HG03060 (cell line): ENCODE measurements around the gene TET3.

ENCODE experiments used
- ATAC-seq: cut with Tn5 transposase; IDR thresholded peaks from one replicate; pipeline ENCODE4 v1.9.1; 2021; ENCODE audit warnings: low read depth, moderate number of reproducible peaks; ENCODE audit not compliant: unreplicated experiment

Gene TET3

DNA sequence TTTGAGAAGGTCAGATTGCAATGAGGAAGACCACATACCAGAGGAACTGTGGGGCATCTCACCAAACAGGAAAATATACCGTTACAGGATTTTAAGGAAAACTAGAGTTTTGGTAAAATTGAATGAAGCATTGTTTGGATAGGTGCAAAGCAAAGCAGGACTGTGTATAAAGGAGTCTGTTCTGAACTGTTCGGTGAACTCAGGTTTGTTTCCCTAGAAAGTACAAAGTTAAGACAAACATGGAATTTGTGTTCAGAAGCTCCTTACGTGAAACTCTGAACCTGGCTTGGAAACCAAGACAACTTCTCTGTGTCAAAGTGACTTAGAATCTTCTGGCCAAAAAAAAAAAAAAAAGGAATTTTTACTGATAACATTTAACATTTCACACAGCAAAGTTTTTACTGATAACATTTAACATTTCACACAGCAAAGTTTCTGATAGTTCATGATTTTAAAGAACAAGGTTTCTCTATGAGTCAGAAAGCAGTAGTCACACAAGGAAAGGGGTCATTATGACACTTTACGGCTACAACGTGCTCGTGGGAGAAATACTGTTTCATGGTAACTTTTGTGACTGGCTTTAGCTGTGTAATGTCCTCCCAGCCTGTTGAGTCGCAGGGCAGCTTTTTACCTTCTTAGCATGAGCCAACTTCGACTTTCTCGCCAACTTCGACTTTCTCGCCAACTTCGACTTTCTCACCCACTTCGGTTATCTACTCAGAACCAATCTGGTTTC is 21.2 kb upstream of the TET3 start:
- no peak for ATAC-seq

DNA sequence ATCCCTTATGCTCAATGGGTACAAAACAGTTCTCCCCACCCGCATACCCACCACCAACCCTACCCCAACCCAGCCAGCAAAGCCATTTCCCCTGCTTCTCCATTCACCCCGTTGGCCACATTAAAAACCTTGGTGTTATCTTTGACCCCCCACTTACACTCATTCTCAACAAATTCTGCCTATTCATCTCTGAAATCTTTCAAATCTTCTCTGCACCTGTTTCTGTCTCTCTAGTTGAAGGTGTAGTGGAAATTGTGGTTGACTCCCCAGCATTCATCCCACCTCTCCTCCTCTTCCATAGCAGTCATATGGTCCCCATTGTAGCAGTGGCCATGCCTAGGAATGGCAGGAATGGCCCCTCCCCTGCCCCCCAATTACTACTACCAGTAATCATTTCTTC is 20.5 kb upstream of the TET3 start:
- no peak for ATAC-seq

DNA sequence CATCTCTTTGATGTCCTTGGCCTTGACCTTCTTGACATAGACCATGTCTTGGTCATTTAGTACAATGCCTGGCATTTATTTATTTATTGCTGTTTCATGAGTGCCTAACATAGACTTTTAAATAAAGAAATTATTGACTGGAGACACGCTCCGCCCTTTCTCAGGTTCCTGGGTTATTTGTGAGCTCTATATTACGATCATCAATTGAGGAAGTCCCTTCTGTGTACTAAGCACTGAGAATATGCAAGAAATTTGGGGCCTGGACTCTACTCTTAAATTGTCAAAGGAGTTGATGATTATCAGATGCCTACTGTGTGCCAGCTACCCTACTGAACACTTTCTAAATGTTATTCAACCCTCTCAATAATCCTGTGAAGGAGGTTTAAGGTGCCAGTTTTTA is 19.7 kb upstream of the TET3 start:
- ATAC-seq, result no peak

DNA sequence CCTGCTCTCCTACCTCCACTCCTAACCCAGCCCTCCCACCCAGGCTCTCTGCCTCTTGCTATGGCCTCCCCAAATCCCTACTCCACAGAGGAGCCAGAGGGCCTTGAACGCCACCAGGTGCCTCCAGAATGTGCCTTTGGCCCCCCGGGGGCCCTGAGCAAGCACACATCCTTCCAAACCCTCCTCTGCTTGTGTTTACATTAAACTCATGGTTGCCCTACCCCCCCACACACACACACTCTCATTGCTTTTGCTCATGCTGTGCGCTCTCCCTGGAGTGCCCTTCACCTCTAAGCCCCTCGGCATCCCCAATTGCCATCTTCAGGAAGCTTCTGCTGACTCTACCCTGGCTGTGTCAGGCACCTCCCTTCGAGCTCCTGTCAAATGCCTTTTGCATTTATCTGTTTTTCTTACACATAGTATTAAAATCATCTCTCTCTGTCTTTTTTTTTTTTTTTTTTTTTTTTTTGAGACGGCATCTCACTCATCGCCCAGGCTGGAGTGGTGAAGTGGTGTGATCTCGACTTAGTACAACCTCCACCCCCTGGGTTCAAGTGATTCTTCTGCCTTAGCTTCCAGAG is 16.3 kb upstream of the TET3 start:
- no peak for ATAC-seq

DNA sequence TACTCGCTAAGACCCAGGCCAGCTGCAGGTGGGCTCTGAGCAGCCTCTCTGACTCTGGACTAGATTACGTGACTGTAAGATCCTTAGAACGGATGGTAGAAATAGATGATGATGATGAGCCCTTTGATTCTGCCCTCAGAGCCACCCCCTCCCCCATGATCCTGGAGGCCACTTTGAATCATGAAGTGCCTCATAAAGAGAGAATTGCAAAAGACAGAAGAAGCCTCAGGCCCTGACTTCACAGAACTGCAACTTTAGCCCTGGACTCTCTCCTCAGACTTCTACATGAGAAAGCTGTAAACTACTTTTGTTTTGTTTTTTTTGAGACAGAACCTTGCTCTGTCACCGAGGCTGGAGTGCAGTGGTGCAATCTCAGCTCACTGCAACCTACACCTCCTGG is 15.4 kb upstream of the TET3 start:
- no peak for ATAC-seq

DNA sequence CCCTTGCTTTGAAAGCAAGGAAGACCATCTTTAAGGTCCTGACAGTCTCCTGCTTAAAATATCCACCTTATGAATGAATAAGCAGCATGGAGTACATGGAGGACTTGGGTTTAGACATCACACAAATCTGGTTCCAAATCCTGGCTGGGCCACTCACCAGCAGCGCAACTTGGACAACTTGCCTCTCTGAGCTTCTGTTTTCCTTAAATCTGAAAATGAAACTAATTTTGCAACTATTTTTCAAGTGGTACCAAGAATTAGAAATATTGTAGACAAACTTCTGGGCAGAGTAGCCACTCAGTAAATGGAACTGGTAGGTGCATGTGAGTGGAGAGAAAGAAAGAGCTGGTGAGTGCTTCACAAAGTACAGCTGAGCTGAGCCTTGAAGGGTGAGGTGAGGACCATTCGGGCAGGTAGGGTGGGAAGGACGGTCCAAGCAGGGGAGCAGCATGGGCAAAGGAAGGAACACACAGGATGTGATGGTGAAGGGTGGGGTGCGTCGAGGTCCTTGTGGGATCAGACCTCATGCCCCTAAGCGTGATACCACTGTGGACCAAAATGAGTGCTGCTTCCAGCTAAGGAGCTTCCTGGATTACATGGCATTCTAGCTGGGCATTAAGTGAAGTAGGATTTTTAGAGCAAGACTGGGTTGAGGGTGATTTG is 14.4 kb upstream of the TET3 start:
- ATAC-seq, result no peak

DNA sequence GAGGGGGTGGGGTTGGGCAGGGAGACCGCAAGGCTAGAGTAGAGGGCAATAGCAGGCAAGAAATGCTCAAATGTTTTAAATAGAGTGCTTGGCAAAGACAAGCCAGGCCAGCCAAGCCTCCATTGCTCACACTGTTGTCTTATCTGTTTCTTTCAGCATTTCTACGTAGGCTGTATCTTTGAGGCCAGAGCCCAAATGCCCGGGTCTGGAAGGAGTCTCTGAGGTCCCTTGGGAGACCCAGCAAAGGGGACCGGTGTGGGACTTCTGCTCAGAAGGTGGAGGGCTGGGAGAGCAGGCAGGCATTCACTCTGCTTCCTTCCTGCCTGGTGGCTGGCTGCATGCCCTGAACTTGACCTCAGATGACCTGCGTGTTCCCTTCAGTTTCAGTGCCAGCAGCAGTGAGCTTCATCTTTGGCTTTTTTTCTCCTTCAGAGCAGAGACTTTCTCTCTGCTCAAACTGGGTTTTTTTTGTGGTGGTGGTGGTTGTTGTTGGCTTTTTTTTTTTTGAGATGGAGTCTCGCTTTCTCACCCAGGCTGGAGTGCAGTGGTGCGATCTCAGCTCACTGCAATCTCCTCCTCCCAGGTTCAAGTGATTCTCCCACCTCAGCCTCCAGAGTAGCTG is 13.7 kb upstream of the TET3 start:
- ATAC-seq, result no peak

DNA sequence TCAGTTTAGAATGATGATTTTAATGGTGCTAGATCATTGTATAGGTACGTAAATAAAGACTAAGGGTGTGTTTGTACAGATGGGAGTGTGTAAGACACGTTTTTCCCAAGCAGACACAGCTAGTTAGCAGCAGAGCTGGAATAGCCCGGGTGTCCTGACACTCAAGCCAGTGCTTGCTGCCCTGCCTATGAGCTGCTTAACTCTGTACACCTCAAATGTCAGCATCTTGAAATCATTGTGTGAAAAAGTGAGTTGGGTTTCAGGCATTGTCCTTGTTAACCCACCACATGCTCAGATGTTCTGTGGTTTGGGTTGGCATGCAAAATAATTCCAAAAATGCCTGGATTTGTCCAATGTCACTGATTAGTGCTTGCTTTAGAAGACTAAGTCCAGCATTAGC is 13.0 kb upstream of the TET3 start:
- ATAC-seq, result no peak

DNA sequence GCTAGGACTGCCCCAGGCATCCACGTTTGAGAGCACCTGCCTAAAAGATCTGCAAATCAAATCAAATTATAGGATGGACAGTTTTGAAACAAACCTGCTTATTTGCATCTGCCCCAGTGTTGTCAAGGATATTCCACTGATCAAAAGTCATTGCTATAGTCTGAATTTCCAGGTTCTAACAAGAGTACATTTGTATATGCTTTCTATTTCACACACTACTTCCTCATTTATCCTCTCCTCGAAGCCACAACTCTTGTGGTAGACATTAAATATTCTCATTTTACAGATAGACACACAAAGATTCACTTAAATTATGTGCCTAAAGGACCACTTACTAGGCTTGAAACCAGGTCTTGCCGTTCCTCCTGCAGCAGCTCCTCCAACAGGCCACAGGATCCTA is 11.9 kb upstream of the TET3 start:
- ATAC-seq, result no peak

DNA sequence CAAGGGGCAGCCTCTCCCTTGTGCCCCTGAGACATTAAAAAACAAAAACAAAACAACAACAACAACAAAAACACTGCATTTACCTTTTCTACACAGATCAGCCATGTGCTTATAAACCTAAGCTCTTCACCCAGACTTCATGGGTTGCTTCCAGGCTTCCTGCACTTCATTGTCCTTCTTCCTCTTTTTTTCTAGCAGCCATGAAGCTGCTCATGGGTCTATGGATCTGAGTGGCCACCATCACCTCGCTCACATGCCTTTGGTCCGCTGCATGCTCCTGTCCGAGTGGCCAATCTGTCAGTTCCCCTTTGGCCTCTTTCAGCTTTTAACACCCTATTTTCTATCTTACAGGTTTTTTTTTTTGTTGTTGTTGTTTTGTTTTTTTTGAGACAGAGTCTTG is 9.0 kb upstream of the TET3 start:
- ATAC-seq, result no peak

DNA sequence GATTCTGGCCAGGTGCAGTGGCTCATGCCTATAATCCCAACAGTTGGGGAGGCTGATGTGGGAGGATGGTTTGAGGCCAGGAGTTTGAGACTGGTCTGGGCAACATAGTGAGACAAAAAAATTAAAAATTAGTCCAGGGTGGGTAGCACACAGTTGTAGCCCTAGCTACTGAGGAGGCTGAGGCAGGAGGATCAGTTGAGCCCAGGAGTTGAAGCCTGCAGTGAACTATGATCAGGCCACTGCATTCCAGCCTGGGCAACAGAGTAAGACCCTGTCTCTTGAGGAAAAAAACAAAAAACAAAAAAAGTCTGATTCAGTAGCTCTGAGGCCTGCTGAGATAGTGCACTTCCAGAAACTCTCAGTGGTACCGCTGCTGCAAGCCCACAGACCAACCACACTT is 7.9 kb upstream of the TET3 start:
- no peak for ATAC-seq

DNA sequence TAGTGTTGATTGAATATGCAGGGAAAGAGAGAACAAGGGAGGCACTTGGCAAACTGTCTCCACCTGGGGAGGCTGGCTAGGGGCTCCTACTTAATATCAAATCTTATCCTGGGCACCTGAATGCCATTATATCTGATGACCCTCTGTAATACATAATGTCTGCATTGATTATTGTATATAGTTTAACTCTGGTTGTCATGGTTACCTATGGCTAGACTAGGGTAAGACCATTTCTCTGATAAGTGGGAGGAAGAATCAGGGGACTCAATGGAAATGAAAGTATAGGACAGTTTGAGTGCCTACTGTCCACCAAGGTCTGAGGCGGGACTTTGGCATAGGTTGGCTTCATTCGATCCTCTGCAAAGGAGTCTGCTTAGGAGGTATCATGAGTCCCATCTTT is 7.2 kb upstream of the TET3 start:
- ATAC-seq, result no peak

DNA sequence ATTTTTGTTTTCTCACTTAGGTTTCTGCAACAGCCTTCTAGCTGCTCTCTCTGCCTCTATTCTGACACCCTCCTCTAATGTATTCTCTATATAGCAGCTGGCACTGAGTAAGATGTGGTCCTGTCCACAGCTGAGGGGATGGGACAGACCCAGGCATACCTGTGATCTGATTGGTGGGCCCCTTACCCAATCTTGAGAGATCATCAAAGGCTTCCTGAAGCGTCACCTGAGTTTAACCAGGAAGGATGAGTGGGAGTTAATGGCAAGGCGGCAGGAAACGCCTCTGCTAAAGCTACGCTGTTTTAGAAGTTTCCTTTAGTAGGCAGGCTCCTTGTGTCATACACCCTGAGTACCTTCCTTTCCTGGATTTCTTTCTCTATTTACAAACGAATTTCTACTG is 5.7 kb upstream of the TET3 start:
- ATAC-seq, result no peak

DNA sequence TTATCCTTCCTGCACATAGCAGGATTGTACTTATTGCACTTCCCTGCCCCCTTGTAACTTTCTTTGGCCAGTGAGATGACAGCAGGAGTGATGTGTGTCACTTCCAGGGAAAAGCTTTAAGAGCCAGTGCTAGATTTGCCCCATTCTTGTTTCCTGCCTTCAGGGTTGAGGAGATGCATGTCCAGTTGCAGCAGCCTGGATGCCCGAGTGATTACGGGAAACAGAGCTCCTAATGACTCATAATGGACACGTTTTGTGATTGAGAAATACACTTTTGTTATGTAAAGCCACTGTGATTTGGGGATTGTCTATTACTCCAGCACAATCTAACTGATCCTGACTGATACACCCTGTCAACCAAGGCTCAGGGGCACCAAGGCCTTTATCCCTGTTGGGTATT is 5.0 kb upstream of the TET3 start:
- ATAC-seq, result no peak

DNA sequence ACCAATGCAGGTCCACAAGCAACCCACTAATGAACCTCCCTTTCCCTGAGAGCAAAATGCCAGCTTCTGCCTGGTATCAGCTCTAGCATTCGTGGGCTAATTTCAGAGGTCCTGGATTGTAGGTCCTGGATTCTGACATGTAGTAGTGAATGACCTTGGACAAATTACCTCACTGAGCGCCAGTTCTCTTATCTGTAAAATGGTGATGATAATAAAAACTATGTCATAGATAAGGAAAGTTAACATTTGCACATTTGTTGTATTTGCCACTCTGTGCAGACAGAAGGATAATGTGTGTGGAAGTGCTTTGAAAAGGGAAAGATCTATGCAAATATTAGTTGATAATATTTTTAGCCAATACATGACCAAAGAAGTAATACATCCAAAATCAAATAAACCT is 4.1 kb upstream of the TET3 start:
- ATAC-seq, result no peak

DNA sequence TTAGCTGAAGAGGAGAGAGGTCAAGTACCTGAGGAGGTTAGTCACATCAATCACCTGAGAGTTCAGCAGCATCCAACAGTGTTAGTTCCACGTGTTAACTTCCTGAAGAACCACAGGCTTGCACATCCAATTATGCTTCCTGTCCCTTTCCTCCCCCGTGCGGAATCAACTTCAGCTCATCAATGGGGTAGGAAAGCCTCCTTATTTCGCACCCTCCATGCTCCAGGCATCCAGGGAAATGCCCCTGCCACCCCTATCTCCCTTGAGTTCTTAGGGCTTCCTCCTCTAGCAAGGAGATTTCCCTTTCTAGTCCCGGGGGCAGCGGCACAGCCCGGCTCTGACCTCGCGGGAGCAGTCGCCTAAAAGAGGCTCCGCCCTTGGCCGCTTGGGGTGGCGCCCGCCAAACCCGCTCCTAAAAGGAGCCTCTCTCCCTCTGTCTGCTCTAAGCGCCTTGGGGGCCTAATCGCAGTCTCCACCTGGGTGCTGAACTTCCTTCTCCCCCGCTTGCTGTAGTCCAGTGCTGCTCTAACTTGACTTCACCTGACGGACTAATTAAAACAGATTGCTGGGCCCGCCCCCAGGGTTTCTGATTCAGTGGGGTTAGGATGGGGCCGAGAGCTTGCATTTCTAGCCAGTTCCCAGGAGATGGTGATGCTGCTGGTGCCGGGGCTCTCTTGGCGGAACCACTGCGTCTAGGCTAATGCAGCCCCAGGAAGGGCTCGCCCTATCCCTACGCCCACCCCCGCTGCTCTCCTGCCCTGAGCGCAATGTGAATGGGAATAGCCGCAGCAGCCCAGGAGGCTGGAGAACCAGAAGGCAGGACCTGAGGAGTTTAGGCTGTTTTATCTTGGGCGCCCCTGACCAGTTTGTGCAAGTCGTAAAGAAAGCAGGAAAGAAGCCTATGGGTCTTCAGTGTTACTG is 3.4 kb upstream of the TET3 start:
- no peak for ATAC-seq

DNA sequence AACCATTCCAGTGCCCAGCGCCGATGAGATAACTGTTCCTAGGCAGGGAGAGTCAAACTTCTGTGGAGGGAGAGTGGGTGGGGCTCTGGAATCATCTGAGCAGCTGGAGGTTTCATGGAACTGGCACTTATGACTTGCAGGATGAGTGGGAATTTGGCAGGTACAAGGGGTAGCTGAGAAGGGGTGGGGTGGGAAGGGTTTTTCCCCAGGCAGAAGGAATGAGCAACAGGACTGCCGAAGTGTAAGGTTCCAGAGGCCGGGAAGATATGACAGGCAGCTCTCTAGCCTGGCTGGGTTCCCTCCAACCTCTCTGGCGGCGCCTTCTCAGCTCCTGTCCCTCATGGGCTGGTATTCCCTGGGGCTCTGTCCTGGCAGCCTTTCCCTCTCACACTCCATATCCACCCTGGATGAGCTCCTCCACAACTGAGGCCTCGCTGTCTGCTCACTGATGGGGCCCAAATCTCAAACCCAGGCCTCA is 2.5 kb upstream of the TET3 start:
- ATAC-seq, result no peak

DNA sequence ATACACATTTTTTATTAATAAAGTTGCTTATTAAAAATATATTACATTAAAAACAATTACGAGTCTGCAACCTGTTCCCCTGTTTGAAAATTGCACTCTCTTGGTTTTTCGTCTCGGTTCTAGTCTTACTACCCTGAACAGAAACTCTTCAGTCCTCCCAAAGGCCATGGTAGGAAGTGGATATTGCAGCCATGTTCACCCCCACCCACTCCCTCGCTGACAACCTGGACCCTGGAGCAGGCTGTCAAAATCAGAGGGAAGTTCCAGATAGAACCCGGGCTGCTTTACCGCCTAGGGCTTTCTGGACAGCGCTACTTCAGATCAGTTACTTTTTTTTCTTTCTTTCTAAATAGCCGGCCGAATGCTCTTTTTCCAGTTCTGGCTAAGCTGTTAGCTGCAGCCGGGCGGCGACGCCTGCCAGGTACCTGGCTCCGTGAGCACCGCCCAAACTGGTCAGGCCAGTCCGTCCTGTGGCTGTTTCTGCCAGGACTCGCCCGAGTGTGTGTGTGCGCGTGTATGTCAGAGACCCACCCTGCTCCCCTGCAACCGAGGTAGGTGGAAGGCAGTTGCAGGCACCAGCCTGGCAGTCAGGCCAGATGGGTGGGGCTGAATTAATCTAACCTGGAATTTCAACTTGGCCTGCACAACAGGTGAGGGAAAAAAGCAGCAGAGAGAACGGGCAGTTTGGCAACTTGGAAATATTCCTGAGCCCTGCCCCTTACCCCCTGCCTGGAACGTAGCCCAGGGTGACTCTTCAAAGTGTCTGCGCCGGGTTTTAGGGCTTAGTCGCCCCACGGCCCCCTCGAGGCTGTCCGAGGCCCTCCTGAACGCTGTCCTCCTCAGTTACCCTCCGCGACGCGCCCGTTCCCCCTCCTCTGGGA is 1.1 kb upstream of the TET3 start:
- ATAC-seq, result no peak

DNA sequence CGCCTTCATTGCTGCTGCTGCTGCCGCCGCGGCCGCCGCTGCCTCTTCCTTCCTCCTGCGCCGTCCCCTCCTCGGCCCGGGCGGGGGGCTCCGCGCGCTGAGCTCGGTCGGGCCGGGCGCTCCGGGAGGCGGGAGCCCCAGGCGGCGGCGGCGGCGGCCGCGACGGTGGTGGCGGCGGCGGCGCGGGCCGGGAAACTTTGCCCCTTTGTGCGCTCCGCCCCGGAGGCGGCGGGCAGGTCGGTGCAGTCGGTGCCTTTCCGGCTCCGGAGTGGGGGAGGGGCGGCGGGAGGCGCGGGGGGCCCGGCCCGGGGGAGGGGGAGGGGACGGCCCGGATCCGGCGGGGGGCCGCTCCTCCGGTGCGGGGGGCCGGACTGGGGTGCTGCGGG is 205 bp downstream of the TET3 start:
- no peak for ATAC-seq
